G401.6 (cell line): Measurements from ENCODE around the gene ZNF207.
"Not testable (repeated sequence)": the region's sequence is repeated elsewhere in the genome, so short reads cannot be mapped to it uniquely, and the experiment has no call there.

Source experiments
- FAIRE-seq: peaks from 2 replicates; lab custom pipeline; 2012; peaks lifted over from hg19 to GRCh38; lab: Jason Lieb, UNC

The ZNF207 gene

DNA sequence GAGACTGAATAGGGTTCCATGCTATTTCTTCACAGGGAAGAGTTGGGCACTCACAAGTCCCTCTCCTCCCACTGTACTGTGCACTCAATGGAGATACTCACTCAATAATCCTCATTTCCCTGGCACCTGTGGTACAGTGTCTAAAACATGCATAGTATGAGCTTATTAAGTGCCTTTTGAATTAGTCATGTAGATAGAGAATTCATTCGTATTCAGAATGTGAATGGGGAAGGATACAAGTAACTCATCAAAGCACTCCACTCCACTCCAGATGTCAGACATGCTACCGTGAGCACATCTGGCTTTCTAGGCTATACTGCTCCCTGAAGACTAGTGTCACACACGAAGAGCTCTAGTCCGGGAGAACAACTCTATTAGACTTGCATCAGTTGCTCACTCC is 14.3 kb upstream of the ZNF207 start:
- no peak for FAIRE-seq

DNA sequence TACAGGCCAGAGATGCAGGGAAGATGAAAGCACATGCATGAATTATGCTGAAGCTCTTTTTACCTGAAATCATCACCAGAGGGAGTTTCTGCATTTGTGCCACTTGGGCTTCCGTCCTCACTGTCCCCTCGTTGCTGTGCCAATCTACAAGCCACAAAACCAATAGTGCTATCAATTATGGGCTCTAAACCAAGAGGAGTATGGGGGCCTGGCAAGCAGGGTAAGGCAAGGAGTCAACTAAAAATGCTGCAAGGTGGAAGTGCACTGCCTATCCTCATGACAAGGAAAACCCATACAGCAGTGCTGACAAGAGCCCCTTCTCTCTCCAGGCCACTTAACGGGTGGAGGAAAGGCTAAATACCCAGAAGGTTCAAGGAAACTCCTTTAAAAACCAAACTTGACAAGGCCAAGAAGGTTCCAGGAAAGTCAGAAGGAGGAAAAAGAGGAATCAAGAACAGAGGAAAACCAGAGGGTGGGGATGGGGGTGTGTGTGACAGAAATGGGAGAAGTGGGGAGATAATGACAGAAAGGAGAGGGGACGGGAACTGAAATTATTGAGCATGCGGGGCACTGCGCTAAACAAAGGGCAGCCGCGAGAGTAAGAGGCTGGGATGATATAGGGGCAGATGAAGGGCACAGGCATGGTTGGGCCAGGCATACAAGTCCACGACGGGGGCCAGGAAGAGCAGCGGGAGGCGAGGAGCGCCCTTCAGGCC is 8.7 kb upstream of the ZNF207 start:
- FAIRE-seq, result no peak

DNA sequence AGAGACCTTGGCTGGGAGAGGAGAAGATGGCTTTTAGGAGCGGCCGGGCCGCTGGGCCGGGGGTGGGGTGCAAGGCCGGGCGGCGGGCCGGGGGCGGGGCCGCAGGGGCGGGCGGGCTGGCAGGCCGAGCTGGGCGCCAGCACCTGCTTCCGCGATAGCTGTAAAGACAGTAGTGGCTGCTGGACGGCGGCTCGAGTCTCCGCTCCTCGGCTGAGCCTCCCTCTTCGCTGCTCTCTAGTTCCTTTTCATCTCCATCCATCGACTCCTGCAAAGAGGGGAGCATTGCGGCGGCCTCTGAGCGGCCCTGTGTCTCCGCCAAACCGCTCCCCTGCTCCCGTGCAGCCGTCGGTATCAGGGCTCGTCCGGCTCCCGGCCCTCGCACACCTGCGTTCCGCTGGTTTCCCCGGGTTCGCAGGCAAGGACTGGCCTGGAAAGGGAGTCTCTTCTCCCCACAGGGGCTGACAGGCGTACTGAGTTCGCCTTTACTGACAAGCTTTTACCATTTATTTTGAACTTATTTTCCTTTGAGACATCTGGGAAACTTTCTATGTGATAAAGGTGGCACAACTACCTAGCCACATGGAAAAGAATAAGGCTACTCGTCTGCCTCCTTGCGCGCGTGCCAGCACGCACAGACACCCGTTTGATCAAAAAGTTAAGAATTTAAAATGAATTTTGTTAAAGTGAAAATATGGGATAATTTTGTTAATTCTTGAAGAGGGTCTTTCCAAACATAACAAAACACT is 7.9 kb upstream of the ZNF207 start, which contains the start of gene C17orf75:
Gene C17orf75 (minus strand): TSS at position 317 of the 746 bp plus-strand sequence. CDS start 34 bp downstream, at position 283.
- FAIRE-seq, result no peak

DNA sequence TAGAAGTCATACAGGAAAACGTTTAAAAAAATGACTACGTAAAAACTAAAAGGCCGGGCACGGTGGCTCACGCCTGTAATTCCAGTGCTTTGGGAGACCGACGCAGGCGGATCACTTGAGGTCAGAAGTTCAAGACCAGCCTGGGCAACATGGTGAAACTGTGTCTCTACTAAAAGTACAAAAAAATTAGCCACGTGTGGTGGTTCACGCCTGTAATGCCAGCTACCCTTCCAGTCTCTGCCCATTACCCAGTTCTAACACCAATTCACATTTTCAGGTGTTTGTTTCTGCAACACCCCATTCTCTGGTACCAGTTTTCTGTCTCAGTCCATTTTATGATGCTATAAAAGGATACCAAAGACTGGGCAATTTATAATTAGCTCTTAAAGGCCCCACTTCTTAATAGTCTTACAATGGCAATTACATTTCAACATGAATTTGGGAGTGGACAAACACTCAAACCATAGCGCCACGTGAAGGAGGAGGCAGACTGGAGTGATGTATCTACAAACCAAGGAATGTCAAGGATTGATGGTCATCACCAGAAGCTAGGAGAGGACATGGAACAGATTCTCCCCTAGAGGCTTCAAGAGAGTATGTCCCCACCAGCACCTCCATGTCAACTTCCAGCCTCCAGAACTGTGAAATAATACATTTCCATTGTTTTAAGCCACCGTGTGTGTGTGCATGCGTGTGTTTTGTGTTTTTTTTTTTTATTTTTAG is 7.2 kb upstream of the ZNF207 start:
- FAIRE-seq, result no peak

DNA sequence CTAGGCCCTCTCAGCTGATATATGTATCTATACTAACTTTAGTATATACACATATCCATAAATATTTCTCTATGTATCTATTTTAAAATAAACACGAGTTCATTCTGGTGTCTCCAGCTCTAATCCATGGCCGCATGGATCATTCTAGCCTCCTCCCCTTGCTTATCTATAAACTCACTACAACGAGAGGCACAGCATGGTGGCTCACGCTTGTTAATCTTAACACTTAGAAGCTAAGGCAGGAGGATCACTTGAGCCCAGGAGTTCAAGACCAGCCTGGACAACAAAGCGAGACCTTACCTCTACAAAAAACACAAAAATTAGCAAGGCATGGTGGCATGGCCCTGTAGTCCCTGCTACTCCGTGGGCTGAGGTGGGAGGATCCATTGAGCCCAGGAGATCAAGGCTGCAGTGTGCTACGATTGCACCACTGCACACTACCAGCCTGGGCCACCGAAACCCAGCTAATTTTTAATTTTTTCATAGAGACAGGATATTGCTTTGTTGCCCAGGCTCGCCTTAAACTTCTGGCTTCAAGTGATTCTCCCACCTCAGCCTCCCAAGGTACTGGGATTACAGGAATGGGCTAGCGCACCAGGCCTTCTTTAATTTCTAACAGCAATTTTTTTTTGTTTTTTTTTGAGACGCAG is 3.9 kb upstream of the ZNF207 start:
- FAIRE-seq, result no peak

DNA sequence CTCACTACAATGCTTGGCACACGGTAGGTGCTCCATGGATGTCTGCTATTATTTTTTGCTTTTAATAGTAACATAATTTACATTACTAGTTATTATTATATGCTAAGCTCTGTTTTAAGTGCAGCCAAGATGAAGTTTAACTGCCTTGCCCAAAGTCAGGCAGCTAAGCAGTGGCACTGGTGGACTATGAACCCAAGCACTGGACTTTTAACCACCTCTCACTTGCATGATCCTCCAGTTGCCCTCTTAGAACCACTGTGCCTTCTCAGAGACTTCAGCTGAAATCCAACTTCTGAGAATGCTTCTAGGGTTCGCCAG is 1.5 kb upstream of the ZNF207 start:
- FAIRE-seq, result no peak

DNA sequence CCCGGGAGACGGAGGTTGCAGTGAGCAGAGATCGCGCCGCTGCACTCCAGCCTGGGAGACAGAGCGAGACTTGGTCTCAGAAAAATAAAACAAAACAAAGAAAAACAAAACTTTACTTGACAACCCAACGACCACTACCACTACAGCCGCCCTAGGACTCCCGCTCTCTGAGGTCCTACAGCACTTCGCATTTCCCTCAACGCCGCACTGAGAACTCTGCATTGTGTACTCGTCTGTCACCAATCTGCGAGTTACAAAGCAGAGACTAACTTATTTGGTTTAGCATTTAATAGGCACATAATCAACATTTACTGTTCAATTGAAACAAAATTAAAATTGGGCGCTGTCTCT is 479 bp upstream of the ZNF207 start:
- no peak for FAIRE-seq

DNA sequence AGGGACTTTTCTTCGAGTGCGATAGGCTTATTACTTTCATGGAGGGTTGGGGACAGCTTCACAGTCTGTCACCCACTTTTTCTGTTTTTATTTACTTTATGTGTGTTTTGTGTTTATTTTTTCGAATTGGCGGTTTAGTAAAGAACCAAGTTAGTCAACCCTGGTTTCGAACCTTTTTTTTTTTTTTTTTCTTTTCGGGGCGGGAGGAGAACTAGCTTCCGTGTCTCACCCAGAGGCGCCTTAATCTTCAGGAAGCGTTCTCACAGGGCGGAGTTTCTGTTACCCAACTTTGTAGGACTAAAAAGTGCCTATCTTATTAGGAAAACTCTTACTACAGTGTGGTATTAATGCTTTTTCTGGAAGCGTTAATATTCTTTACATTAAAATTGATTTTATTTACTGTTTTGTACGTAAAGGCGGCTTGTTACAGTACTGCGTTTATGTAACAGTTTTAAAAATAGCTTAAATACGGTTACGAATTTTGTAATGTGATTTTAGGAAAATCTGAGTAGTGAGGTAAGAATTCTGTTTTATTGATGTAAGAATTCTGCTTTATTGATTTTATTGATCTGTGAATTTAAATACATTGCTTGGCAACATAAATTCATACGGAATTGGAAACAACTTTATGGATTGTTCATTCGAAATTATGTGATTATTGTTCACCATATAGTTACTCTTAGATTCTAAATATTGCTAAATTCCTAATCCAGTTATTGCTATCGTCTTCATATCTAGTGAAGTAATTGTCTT is 885 bp downstream of the ZNF207 start:
- no peak for FAIRE-seq

DNA sequence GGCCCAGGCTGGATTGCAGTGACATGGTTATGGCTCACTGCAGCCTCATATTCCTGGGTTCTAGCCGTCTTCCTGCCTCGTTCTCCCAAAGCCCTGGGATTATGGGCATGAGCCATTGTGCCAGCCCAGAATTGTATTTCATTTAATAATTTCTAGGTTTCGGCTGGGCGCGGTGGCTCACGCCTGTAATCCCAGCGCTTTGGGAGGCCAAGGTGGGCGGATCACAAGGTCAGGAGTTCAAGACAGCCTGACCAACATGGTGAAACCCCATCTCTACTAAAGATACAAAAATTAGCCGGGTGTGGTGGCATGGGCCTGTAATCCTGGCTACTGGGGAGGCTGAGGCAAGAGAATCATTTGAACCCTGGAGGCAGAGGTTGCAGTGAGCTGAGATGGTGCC is 2.8 kb downstream of the ZNF207 start:
- not testable (repeated sequence) for FAIRE-seq

DNA sequence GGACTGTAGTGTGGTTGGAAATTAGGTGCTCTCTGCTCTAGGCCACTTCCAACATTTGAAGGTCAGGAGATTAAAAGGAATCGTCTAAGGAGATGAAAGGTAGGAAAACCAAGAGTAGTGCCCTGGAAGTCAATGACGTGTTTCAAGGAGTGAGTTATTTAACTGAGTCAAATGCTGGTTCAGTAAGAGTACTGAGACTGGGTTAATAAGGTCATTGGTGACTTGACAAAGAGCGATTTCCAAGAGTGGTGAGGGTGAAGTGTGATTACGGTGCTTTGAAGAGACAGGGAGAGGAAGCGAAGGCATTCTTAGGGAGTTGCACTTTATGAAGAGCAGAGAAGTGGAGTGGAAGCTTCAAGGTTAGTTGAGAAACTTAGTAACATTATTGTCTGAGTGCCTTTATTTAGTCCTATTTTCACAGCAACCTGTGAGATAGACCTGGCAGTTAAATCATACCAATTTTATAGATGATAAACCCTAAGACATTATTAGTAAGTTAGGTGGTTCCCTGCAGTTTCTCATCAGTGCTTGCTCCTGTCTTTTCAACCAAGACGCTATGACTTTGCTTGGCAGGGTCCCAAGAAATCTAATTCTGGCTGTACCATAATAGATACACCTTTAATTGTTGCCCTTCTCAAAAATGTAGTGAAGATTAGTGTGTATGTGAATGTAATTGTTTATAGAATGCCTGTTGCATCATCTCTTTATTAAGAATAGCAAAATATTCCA is 5.9 kb downstream of the ZNF207 start:
- FAIRE-seq, result no peak

DNA sequence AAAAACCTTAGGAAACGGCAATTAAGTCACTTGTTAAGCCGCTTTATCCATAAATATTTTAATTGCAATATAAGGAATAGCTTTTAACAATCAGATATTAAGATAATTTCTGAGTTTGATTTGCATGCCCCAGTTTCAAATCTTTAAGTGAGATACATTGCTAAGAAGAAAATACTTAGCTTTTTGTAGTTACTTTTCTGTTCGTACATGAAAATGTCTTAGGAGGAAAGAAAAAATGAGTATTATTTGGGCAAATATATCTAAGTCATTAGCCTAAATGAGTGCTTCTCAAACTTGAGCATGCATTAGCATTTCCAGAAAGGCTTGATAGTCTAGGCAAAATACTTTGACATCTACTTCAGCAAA is 6.4 kb downstream of the ZNF207 start:
- no peak for FAIRE-seq

DNA sequence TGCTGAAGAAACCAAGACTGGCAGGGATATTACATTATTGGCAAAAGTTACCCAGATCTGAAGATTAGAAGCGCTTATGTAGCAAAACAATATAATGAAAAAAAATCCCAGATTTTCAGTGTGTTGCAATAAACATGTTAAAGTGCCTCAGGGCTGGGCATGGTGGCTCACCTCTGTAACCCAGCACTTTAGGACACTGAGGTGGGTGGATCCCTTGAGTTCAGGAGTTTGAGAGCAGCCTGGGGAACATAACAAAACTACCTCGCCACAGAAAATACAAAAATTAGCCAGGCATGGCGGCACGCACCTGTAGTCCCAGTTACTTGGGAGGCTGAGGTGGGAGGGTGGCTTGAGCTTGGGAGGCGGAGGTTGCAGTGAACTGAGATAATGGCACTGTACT is 6.8 kb downstream of the ZNF207 start:
- FAIRE-seq, result no peak

DNA sequence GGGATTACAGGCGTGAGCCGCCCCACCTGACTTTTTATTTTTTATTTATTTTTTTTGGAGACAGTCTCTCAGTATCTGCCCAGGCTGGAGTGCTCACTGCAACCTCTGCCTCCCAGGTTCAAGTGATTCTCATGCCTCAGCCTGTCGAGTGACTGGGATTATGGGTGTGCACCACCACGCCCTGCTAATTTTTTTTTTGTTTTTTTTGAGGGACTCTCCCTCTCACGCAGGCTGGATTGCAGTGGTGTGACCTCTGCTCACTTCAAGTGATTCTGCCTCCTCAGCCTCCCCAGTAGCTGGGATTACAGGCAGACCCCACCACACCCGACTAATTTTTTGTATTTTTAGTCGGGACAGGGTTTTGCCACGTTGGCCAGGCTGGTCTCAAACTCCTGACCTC is 7.7 kb downstream of the ZNF207 start:
- FAIRE-seq, result no peak

DNA sequence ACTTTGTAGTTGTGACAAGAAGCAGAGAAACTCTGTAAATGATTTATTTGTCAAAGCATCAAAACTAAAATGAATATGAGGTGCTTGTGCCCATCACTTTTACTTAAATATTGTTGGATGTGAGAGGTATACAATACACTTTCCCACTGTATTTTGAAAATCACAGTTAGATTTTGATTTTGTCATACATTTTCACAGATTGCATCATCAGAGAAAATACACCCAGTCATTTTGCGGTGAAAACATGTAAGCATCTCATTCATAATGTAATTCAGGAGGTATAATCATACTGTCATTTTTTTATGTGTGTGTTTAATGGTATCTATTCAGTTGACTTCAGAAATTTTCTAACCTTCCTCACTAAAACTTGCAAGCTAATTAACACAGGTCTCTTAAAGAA is 11.3 kb downstream of the ZNF207 start:
- FAIRE-seq, result no peak

DNA sequence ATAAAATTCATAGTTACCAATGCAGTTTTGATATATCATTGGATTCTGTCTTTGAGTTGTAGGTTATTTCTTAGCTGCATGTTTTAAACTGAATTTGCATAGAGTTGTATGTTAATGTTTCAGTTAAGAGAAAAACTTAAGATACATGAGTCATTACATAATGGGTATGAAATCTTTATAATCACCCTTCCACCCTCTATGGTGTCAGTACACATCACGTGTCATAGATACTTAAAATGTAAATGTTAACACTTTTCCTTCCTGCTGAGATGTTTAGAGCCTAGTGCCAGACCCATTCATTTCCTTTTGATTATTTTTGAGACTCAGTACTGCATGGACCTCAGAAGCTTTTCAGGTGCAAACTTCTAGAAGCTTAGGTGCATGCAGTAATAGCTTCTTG is 20.5 kb downstream of the ZNF207 start:
- no peak for FAIRE-seq

DNA sequence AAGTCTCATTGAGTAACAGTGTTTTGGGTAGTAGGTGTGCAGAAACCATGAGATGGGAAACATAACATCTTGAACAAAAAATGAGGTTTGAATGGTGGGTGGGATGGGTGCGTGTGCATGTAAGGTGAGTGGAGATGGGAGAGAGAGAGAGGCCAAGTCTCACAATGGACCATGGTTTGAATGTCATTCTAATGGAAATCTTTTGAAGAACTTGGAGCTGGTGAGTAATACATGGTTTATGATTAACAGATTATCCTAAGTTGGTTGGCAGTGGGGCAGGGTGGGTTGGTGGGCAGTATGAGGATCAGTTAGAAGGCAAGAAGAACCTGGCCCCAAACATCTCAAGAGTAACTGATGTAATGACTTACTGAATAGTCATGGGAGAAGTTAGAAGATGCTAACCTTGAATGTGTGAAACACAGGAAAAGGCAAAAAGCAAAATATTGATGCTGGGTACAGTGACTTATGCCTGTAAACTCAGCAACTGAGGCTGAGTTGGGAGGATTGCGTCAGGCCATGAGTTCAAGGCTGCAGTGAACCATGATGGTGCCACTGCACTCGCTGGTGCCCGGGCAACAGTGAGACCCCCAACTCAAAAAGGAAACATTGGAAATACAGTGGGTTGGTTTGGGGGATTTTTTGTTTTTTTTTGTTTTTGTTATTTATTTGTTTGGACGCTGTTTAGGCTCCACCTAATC is 32.7 kb downstream of the ZNF207 start:
- FAIRE-seq, result no peak

DNA sequence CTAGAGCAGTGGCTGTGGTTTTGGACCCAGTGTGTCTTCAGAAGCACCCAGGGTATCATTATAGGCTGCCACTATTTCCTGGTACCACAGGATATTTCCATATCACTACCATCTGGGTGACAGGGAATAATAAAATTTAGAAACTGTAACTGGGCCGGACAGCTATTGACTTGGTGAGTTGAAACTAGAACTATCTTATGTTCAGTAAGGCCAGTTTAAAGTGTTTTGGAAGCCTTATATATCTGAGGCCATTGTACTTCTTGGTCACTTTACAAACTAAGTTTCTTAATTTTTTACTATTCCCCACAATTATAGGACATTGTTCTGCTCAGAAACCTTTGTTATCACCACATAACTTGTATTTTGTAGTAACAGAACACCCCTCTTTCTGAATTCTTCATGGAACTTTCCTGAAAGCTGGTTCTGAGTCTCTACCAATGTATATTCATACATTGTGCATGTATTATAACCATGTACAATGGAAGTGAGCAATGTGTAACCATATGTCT is 34.0 kb downstream of the ZNF207 start:
- no peak for FAIRE-seq

DNA sequence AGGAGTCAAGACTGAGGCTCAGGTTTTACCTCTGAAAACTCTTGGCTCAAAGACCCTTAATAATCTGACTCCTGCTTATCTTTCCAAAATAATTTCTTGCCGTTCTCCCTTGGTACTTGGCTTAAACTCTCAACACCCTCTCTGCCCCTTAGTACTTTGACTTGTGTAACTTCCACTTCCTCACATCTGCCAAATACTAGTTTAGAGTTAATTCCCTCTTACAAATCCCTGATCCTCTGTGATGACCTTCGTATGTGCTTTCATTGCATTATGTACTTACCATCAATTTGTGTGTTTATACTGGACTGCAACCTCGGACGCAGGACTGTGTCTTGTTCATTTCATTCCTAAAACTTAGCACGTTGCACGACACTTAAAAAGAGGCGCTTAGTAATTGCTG is 35.2 kb downstream of the ZNF207 start:
- no peak for FAIRE-seq

DNA sequence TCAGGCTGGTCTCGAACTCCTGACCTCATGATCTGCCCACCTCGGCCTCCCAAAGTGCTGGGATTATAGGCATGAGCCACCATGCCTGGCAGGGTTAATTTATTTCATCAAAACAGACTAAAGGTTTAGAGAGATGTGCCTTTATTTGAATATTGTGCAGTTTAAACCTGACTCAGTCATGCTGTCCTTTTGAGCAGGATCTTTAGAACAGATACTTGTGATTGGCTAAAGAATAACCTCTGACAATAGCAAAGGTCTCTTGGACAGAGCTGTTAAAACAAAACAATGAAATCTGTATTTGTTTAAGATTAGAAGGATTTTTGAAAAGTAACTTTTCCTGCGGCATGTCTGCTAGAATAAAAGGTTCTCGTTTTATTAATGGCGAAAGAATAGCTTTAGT is 36.0 kb downstream of the ZNF207 start:
- FAIRE-seq, result no peak

DNA sequence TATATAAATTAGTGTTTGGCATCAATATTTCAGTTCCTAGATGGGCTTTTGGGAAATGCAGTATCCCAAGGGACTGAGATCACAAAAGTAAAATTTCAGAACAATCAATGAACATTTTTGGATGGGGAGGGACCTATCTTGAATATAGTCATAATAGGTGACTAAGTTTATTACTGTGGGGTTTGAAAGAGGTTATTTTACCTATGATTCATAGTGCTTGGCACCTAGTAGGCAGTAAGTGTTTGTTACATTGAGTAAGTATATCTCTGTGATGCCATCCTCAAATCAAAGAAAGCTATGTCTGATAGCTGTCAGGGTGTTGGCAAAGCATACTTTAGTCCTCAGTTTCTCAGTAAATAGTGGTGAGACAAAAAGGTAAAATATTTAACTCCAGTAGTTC is 36.9 kb downstream of the ZNF207 start:
- no peak for FAIRE-seq

DNA sequence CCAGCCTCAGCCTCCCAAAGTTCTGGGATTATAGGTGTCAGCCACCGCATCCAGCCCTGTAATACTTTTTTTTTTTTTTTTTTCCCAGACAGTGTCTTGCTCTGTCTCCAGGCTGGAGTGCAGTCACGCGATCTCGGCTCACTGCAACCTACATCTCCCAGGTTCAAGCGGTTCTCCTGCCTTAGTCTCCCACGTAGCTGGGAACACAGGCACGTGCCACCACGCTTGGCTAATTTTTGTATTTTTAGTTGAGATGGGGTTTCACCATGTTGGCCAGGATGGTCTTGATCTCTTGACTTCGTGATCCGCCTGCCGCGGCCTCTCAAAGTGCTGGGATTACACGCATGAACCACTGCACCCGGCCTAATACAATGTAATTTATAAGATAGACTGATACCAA is 38.2 kb downstream of the ZNF207 start:
- FAIRE-seq, result not testable (repeated sequence)
